Esophagus squamous epithelium (tissue), 4 donors: Measurements from ENCODE around the gene ZNF622.

ENCODE experiments used
- POLR2A ChIP-seq, 4 donors: fragments of 450-650 bp; IDR thresholded peaks; one replicate each; pipeline ENCODE4 v1.6.1; 2017; ENCODE audit warnings: antibody characterized with exemption in 4 of 4, mild to moderate bottlenecking in 4 of 4, moderate library complexity in 3 of 4
- TF ChIP-seq, protein P1 (sequence below), 6 experiments: fragments of 450-650 bp in 4 of 6; fragments of 200-600 bp in 2 of 6; sonication (generic) in 2 of 6; IDR thresholded peaks; one replicate each; pipeline ENCODE4 v1.5.1; 2016 to 2019; ENCODE audit warnings: antibody characterized with exemption in 6 of 6, mild to moderate bottlenecking in 4 of 6, moderate library complexity in 4 of 6

DNA sequence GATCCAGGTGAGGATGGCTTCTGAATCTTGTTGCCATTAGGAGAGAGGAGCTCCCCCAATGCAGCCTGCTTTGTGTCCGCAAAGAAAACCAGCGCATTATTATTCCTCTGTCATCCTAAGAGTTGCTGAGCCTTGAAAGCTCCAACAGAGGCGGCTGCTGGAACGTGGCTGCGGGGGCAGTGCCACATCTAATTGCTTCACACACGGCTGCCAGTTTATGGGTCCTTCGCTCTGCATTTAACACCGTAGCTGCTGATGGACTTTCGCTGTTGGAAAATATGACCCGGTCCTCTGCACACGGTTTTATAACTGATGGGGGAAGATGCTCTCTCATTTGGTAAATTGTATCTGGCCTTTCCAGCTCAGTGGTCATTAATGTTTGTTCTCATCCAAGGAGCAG is 38.0 kb downstream of the ZNF622 start:
- TF ChIP-seq POLR2A (IDR thresholded peaks at IDR 0.05) = no peak
- TF ChIP-seq, protein P1, sequence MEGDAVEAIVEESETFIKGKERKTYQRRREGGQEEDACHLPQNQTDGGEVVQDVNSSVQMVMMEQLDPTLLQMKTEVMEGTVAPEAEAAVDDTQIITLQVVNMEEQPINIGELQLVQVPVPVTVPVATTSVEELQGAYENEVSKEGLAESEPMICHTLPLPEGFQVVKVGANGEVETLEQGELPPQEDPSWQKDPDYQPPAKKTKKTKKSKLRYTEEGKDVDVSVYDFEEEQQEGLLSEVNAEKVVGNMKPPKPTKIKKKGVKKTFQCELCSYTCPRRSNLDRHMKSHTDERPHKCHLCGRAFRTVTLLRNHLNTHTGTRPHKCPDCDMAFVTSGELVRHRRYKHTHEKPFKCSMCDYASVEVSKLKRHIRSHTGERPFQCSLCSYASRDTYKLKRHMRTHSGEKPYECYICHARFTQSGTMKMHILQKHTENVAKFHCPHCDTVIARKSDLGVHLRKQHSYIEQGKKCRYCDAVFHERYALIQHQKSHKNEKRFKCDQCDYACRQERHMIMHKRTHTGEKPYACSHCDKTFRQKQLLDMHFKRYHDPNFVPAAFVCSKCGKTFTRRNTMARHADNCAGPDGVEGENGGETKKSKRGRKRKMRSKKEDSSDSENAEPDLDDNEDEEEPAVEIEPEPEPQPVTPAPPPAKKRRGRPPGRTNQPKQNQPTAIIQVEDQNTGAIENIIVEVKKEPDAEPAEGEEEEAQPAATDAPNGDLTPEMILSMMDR (IDR thresholded peaks at IDR 0.05) = no peak
